DOHH2 (cell line): ENCODE results near the gene INPP4A.

Experiments used
- H3F3A ChIP-seq: fragments of 200-600 bp; sonication (generic), shearing (Covaris generic); 2 replicates; pipeline ENCODE4 v1.6.0; 2016; ENCODE audit warnings: antibody characterized with exemption, mild to moderate bottlenecking; ENCODE audit not compliant: control insufficient read depth, insufficient read depth
- H3K27ac ChIP-seq: fragments of 200-600 bp; sonication (generic); 2 replicates; pipeline ENCODE4 v1.5.1; 2014; ENCODE audit warnings: low read depth, mild to moderate bottlenecking, low read length, moderate library complexity
- H3K27me3 ChIP-seq: fragments of 200-600 bp; sonication (generic); 2 replicates; pipeline ENCODE4 v1.6.1; 2014; ENCODE audit warnings: mild to moderate bottlenecking, low read length, mixed read lengths; ENCODE audit not compliant: control insufficient read depth
- H3K36me3 ChIP-seq: fragments of 200-600 bp; sonication (generic); 2 replicates; pipeline ENCODE4 v1.6.1; 2014; ENCODE audit warnings: mild to moderate bottlenecking, low read length, moderate library complexity, mixed read lengths; ENCODE audit not compliant: control insufficient read depth
- H3K4me1 ChIP-seq: fragments of 200-600 bp; sonication (generic); 2 replicates; pipeline ENCODE4 v1.6.1; 2014; ENCODE audit warnings: mild to moderate bottlenecking, low read length, mixed read lengths; ENCODE audit not compliant: control insufficient read depth
- H3K4me2 ChIP-seq: fragments of 200-600 bp; sonication (generic); 2 replicates; pipeline ENCODE4 v1.6.0; 2014; ENCODE audit warnings: mild to moderate bottlenecking, low read length, moderate library complexity
- H3K4me3 ChIP-seq: fragments of 200-600 bp; sonication (generic); 2 replicates; pipeline ENCODE4 v1.5.1; 2014; ENCODE audit warnings: mild to moderate bottlenecking, low read length, mixed read lengths
- H3K79me2 ChIP-seq: fragments of 200-600 bp; sonication (generic); 2 replicates; pipeline ENCODE4 v1.6.1; 2014; ENCODE audit warnings: mild to moderate bottlenecking, low read length, mixed read lengths; ENCODE audit not compliant: control insufficient read depth
- H3K9me2 ChIP-seq: fragments of 200-600 bp; sonication (generic); replicated peaks from 2 replicates; pipeline ENCODE4 v1.6.1; 2014; ENCODE audit warnings: mild to moderate bottlenecking, low read length, mixed read lengths; ENCODE audit not compliant: control insufficient read depth
- H3K9me3 ChIP-seq: fragments of 200-600 bp; sonication (generic); 2 replicates; pipeline ENCODE4 v1.6.1; 2014; ENCODE audit warnings: antibody characterized with exemption, low read length, mixed read lengths; ENCODE audit not compliant: control insufficient read depth, insufficient read depth
- H4K20me1 ChIP-seq: fragments of 200-600 bp; sonication (generic); 2 replicates; pipeline ENCODE4 v1.6.0; 2014; ENCODE audit warnings: low read depth, mild to moderate bottlenecking, antibody characterized with exemption, low read length, moderate library complexity; ENCODE audit not compliant: control insufficient read depth, insufficient read depth
- EZH2phosphoT487 ChIP-seq: fragments of 200-600 bp; sonication (generic); IDR thresholded peaks from 2 replicates; pipeline ENCODE4 v1.6.1; 2017; ENCODE audit warnings: borderline replicate concordance, mild to moderate bottlenecking, antibody characterized with exemption, low read length, moderate library complexity, mixed read lengths
- TF ChIP-seq, protein P1 (sequence below): fragments of 200-600 bp; sonication (generic); IDR thresholded peaks from one replicate; pipeline ENCODE4 v1.5.1; 2014; ENCODE audit warnings: antibody characterized with exemption, mild to moderate bottlenecking, low read depth, low read length; ENCODE audit not compliant: poor library complexity, severe bottlenecking

INPP4A gene

DNA sequence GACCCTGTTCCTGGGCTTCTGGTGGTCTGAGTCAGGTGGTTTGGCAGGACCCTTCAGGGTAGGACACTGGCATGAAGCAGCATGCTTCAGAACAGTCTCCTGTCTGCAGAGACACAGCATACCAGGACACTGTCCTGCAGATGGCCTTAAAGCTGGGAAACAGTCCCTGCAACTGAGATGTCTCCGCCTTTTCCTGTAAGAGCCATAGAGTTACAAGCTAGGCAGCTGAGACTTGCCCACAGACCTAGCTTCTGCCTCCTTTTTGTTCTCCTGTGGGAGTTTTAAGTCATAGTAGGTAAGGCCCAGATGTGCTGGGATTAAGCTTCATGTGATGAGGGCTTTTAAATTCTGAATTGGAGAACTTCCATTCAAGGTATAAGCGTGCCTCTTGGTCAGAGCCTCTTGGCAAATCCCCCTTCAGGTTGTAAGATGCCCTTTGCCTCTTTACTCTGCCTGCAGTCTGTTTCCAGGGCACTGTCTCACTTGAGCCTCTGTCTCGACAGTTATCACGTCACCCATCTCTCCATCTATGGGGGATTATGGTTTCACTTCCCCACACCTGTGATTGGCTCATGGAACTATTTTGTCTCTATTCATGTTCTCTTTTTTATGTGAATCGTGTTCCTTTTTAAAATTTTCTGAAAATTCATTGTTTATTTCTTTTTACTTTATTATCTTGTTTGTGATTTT, 111.8 kb downstream of the INPP4A start:
- Histone ChIP-seq H3K27ac (peak overlapping the region; percentile 48), H3K9me3 (no peaks in the 10 kb centered on the region), H4K20me1 (no peaks in the 10 kb centered on the region), H3K27me3 (no peaks in the 10 kb centered on the region), H3K4me1 (peaks cover 50% of the 10 kb centered on the region), H3K79me2 (no peaks in the 10 kb centered on the region), H3K36me3 (peaks cover 14% of the 10 kb centered on the region), H3F3A (no peaks in the 10 kb centered on the region), H3K4me3 (peak overlapping the region; percentile 39), H3K9me2 (no peaks in the 10 kb centered on the region), H3K4me2 (peak overlapping the region; percentile 60)
- TF ChIP-seq EZH2phosphoT487 = no peak
- TF ChIP-seq, protein P1, sequence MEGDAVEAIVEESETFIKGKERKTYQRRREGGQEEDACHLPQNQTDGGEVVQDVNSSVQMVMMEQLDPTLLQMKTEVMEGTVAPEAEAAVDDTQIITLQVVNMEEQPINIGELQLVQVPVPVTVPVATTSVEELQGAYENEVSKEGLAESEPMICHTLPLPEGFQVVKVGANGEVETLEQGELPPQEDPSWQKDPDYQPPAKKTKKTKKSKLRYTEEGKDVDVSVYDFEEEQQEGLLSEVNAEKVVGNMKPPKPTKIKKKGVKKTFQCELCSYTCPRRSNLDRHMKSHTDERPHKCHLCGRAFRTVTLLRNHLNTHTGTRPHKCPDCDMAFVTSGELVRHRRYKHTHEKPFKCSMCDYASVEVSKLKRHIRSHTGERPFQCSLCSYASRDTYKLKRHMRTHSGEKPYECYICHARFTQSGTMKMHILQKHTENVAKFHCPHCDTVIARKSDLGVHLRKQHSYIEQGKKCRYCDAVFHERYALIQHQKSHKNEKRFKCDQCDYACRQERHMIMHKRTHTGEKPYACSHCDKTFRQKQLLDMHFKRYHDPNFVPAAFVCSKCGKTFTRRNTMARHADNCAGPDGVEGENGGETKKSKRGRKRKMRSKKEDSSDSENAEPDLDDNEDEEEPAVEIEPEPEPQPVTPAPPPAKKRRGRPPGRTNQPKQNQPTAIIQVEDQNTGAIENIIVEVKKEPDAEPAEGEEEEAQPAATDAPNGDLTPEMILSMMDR = no peak

DNA sequence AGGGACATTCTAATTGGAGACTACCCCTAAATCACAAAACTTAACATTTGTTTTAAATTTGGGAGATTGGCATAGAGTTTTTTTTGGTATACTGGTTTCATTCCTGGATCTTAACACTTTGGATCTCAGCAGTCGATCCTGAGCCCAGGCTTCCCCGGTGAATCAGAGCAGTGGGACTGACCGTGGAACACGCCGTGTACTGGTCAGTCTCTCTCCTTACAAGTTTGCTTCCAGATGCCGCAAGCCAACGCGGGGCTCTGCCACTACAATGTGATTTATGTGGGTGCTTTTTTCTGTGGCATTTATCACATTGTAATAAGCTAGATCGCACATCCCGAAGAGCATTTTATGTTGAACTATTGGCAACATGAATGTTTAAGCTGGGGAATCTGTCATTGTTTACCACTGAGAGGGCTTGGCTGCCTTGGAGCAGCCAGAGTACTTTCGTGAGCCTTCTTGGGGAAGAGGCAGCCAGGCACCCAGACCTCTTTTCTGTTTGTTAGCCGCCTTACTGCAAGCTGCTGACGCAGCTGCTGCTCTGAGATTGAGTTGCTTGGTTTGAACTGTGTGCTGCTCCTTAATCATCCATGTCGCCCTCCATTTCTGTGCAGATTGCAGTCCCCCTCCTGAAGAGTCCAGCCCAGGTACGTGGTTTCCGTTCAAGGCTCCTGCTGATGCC, 114.3 kb downstream of the INPP4A start:
- H3K9me3 ChIP-seq = no peaks in the 10 kb centered on the region
- H3K9me2 ChIP-seq = no peaks in the 10 kb centered on the region
- no peaks in the 10 kb centered on the region for H3K79me2 ChIP-seq
- peaks cover 5% of the 10 kb centered on the region; the same call in 1 of the 2 replicates for H3K36me3 ChIP-seq
- no peak for TF ChIP-seq EZH2phosphoT487
- TF ChIP-seq, protein P1 = no peak
- H3F3A ChIP-seq = no peaks in the 10 kb centered on the region
- no peak overlapping the region for H3K27ac ChIP-seq
- H4K20me1 ChIP-seq = no peaks in the 10 kb centered on the region
- no peaks in the 10 kb centered on the region for H3K27me3 ChIP-seq
- H3K4me3 ChIP-seq = no peak overlapping the region
- peaks cover 40% of the 10 kb centered on the region for H3K4me1 ChIP-seq
- H3K4me2 ChIP-seq = no peak overlapping the region

DNA sequence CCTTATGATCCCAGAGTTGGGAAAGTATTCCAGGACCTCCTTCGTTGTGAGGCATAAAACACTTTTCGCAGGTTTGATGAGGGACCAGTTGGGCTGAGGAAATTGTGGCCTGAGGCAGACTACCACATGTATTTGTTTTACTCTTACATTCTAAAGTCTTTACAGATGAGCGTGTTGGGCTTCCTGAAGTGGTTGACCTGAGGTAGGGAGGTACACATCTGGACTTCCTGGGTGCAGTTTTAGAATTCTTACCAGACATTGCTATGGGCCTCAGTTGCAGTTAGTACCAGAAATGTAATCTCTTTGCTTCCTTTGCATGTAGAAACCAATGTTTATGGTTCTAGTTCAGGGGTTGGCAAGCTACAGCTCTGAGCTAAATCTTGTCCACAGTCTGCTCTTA, 114.9 kb downstream of the INPP4A start:
- Histone ChIP-seq H3K36me3 (peaks cover 5% of the 10 kb centered on the region; the same call in 1 of the 2 replicates), H3K4me3 (no peak overlapping the region), H3K79me2 (no peaks in the 10 kb centered on the region), H3K4me2 (no peak overlapping the region), H3K27me3 (no peaks in the 10 kb centered on the region), H4K20me1 (no peaks in the 10 kb centered on the region), H3F3A (no peaks in the 10 kb centered on the region), H3K4me1 (peaks cover 34% of the 10 kb centered on the region), H3K9me3 (no peaks in the 10 kb centered on the region), H3K9me2 (no peaks in the 10 kb centered on the region), H3K27ac (no peak overlapping the region)
- TF ChIP-seq, protein P1 = no peak
- TF ChIP-seq EZH2phosphoT487 = no peak
